Hematopoietic multipotent progenitor cell treated with erythropoietin and hydrocortisone succinate and interleukin-3 and kit ligand, for 17 days (in vitro differentiated cells): ENCODE results near the gene KCNJ11.

Experiments used
- DNase-seq: peaks from one replicate; pipeline ENCODE4 v3.0.0-alpha.2; 2015; ENCODE audit warnings: low spot score

Gene KCNJ11

GRCh38 chr11:17391493-17392355 is 3.3 kb upstream of the KCNJ11 start:
- no peak for DNase-seq

DNA sequence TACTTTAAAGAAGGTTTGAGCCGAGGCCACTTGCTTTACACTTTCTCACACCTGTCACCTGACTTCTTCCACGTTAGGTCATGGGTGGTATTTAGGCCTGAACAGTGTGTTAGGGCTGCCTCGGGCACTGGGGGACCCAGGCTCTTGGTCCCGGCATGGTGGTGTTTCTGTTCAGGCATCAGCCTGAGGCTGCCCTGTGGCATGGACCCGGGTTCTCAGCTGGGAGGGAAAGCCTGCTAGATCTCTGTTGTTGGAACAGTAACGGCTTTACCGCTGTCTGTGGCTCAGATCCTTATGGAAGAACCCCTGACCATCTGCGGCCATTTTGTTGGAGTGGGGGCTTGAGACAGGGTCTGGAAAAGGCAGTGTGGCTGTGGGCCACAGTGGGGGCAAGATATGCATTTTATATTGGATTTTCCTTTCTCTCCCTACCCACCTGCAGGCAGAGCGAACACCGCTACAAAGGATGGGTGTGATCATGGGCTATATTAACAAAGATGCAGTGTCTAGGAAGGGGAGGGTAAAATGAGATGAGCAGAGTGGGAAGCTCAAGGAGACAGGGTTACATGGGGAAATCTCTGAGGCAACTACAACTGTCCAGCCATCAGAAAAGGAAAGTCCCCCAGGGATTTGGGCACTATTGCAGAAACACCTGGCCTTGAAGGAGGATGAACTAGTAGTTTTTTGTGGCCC is 1.6 kb upstream of the KCNJ11 start:
- DNase-seq: no peak

GRCh38 chr11:17389211-17389956 is 925 bp upstream of the KCNJ11 start:
- DNase-seq: peak; percentile 37

- DNase-seq: no peak
Observed at GRCh38 chr11:17387811-17388210, 648 bp downstream of the KCNJ11 start.

DNA sequence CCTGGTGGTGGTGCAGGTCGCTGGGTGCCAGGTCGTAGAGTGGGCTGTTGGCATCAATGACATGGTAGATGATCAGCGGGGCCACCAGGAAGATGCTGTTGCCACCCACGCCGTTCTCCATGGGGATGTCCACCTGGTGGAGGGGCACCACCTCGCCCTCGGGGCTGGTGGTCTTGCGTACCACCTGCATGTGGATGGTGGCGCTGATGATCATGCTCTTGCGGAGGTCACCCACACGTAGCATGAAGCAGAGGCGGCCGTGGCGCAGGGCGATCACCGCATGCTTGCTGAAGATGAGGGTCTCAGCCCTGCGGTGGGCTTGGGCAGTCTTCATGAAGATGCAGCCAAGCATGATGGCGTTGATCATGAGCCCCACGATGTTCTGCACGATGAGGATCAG is 1.2 kb downstream of the KCNJ11 start:
- no peak for DNase-seq

GRCh38 chr11:17386331-17387084 is 2.0 kb downstream of the KCNJ11 start:
- no peak for DNase-seq

DNA sequence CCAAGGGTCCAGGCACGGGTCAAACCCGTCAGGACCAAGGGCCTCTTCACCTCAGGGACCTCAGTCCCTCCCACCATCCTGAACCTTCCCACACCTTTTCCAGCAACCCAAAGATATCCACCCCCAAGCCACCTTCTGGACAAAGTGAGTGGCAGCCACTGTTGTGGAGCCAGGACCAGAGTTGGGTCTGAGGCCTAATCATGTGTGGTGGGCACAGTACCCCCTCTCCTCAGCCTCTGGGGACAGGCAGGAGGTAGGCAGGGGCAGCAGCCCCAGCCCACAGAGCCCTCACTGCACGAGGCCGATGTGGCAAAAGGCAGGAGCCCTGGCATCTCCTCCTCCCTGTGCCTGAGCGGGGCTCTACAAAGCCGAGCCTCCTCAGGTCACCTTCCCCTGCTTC is 2.5 kb downstream of the KCNJ11 start:
- DNase-seq: no peak

- DNase-seq: no peak
Observed at GRCh38 chr11:17385492-17385891, 3.0 kb downstream of the KCNJ11 start.

DNA sequence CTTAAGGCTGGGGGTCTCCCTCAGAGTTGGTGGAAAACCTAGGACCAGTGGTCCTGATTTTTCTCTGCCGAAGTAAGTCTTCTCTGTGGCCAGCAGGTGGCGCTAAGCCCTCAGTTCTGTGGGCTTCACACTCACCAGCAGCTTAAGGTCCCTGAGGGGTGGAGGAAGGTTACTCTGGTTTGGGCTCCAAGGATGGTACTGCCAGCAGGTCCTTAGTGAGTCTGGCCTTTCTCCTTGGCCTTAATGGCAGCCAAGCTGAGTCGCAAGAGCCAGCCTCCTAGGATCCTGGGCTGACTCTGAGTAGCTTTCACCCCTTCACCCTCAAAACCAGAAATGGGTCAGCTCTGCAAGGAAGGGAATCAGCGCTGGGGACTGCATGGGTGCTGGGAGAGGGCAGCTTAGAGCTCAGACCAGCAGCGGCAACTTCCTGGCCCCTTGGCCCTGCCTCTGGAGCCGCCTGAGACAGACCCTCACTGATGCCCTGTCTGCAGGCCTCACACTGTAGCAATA is 4.4 kb downstream of the KCNJ11 start:
- DNase-seq: peak; percentile 78

DNA sequence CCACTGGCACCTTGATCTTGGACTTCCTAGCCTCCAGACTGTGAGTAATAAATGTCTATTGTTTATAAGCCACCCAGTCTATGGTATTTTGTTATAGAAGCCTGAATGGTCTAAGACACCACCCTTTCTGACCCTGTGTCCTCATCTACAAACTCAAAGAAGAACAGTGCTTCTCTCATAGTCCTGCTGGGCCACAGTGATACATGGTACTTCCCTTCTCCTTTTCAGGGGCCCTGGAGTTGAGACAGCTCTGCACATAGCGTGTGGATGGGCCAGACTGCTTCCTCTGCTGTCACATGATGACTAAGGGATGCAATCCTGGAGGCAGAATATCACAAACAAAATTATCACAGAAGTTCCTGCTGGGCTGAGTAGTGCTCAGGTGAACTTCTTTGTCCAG is 5.0 kb downstream of the KCNJ11 start:
- DNase-seq: no peak

DNA sequence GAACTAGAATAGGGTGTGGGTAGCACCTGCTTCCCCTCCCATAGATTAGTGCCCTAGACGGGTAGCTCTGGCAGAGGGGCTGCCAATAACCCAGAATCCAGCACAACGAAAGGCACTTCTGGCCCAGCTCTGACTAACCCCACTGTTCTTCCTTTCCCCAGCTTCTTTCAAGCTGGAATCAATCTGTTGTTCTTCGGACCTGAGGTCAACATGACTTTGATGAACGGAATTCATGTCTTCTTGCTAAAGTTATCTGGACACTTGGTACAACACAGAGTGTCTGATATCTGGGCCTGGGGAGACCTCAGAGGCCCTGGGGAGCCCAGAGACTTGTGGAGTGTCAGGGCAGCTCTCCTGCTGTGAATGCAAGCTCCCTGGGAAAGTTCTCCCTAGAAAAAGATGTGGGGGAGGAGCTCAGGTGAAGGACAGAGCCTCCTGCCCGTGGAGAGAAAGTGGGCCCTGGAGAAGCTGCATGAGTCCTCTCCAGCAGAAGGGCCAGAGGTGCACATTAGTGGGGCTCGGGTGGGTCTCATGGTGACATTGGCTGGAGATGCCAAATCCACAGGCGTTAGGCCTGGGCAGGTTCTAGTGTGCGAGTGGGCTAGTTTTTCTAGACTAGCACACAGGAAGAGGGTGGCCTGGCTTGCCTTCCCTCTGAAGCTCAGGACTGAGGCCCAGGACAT is 6.3 kb downstream of the KCNJ11 start:
- no peak for DNase-seq

DNA sequence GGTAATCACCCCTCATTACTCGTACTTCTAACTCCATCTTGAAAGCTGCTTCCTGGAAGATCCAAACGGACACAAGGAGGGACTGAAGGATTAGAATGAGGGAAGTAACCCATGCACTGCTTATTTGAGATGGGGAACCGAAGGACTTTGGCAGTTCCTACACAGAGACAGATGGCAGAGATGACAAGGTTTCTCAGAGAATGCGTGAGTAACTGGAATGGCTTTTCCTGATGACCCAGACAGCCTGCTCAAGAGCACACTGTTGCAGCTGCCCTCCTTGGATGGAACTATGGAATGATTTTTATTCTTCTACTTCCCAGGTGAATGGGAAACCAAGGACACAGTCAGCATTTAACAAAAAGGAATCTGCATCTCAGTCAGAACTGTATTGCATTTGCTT is 7.3 kb downstream of the KCNJ11 start:
- no peak for DNase-seq

- no peak for DNase-seq
Observed at GRCh38 chr11:17379383-17380180, 8.9 kb downstream of the KCNJ11 start.

DNA sequence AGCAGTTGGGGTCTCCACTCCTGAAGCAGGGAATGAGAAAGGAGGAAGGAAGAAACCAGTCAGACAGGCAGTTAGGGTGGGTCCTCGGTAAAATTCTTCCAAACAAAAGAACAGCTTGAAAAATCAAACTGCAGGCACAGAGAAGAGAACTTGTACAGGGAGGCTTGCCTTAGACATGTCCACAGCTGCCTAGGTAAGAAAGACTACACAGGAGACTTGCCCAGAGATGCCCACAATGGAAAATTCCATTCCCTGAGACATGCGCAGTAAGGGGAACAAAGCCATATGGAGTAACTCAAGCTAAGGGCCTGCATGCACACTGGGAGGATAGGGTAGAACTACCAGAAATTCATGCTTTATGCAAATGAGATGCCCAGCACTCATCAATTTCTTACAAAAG is 9.8 kb downstream of the KCNJ11 start:
- no peak for DNase-seq

GRCh38 chr11:17376493-17376892 is 12.0 kb downstream of the KCNJ11 start:
- no peak for DNase-seq

DNA sequence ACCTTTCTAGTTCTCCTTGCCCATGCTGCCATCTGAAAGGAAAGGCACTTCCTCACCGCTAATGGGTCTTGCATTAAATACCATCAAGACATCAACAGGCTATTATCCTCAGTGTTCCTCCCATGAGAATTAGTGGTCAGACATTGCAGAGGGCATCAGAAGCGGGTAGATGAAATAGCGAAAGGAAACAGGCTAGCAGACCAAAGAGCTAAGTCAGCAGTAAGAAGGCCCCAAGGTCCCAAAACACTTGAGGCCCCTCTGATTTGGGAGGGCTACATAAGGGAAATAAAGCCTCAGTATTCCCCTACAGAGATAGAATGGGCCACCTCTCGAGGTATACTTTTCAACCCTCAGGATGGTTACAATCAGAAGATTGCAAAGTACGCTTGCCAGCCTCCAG is 12.9 kb downstream of the KCNJ11 start:
- no peak for DNase-seq

DNA sequence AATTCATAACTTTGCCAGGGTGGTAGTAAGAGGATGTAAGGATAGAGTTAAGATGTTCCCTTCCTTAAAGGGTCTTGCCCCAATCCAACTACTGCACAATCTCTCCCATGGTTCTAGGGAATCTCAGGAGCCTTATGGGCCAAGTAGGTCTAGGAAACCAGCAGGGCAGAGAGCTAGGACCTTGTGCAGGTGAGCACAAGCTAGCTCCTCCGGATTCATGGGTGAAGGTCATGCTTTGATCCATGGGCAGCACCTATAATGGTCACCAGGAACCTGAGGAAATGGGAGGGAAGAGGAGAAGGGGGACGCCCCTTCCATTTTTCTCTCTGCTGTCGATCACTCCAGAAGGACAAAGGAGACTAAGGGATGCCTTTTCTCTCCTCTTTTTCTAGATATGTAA is 16.8 kb downstream of the KCNJ11 start:
- no peak for DNase-seq

DNA sequence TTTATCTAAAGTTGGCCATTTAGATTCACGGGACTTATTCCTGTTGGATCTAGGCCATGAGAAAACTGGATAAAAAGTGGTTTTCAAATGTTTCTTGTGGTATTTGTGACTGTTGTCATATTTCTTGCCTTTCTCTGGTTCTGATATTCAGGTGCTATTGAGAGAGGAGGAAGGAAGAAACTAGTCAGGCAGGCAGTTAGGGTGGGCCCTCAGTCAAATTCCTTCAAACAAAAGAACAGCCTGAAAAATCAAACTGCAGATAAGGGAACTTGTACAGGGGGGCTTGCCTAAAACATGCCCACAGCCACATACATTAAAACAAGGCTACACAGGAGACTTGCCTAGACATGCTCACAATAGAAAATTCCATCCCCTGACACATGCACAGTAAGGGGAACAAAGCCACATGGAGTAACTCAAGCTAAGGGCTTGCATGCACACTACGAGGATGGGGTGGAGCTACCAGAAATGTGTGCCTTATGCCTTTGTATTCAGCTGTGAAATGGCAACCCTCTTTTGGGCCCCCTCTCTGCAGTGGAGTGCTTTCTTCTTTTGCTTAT is 18.7 kb downstream of the KCNJ11 start:
- DNase-seq: no peak

DNA sequence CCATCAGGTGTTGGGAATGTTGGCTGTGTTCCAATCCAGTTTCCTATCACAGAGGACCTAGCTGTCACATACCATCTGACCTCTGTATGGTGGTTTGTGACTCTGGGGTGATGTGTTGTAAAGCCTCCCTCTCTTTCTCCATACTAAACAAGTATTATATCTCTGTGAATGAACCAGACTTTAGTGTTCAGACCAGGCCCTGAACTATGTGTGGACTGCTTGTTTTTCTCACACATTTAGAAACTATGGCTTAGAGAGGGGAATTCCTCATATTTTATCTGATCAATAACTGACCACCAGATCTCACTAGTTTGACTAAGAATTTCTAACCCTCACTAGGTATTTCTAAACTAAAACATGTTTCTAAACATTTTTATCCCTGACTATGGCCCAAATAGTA is 19.4 kb downstream of the KCNJ11 start:
- DNase-seq: no peak

DNA sequence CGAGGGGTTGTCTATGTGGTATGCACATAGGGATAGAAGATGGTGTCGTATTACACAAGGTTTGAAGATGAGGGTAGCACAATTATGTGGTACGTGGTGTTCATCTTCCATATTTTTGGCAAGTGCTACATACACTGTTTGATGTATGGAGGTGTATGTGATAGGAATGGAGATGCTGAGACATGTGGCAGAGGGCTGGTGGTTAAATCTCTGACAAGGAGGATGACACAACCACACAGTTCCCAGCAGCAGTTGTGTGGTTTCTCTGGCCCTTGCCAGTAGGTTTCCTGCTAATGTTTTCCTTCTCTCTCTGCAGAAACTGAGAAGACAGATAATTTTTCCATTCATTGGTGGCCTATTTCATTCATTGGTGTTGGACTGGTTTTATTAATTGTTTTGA is 19.9 kb downstream of the KCNJ11 start:
- DNase-seq: no peak
